DMS79 (cell line): ENCODE measurements around the gene BTK.
"Not testable (repeated sequence)": the region's sequence is repeated elsewhere in the genome, so short reads cannot be mapped to it uniquely, and the experiment has no call there.

ENCODE experiments used
- DNase-seq: peaks from one replicate; lab custom pipeline; 2025; lab: John Stamatoyannopoulos, UW

The BTK gene

DNA sequence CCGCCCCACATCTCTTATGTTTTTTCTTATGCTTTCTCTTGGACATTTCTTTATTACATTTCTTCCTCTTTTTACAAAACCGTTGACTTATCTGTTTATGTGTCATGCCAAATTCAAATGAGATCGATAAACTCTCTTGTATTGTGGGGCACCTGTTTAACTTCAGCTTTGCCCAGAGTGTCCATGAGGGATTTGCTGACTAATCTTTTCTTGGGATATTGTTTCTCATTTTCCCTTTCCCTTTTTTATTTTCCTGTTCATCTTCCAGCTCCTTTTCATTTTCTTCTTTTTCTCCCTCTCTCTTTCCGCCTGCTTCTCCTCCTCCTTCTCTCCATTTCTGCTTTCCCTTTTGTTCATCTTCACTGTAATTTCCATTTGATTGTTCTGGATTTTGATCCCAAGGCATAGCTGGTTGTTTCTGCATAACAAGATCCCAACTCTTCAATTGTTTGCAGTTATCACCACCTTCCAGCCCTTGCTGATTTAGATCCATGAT lies 48.2 kb downstream of the BTK start:
- no peak for DNase-seq

DNA sequence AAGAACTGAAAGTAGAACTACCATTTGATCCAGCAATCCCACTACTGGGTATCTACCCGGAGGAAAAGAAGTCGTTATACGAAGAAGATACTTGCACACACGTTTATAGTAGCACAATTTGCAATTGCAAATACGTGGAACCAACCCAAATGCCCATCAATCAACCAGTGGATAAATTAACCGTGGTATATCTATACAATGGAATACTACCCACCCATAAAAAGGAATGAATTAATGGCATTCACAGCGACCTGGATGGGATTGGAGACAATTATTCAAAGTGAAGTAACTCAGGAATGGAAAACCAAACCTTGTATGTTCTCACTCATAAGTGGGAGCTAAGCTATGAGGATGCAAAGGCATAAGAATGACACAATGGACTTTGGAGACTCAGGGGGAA lies 51.7 kb downstream of the BTK start:
- not testable (repeated sequence) for DNase-seq

DNA sequence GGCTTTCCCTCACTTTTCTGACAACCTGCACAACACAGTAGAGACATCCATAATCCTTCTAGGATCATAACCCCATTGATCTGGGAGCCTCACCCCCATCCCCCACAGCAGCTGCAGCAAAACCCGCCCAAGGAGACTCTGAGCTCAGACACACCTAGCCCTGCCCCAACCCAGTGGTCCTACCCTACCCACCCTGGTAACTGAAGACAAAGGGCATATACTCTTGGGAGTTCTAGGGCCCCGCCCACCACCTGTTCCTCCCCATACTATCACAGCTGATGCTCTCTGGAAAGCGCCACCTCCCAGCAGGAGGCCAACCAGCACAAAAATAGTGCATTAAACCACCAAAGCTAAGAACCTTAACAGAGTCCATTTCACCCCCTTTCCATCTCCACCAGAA lies 59.4 kb downstream of the BTK start:
- not testable (repeated sequence) for DNase-seq

DNA sequence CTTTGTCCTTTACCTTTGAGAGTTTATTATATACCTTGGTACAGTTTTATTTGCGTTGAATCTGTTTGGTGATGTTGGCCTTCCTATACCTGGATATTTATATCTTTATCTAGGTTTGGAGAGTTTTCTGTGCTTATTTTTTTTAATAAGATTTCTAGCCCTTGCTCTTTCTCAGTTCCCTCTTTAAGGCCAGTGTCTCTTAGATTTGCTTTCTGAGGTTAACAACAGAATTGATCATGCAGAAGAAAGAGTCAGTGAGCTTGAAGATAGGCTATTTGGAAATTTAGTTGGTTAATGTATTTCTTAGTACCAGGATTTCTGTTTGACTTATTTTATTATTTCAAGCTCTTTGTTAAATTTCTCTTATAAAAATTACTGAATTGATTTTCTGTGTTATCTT lies 82.2 kb downstream of the BTK start:
- no peak for DNase-seq
